Sigmoid colon (tissue), 4 donors: ENCODE measurements around the gene NTF4.
"Not testable (repeated sequence)": the region's sequence is repeated elsewhere in the genome, so short reads cannot be mapped to it uniquely, and the experiment has no call there.

Source experiments
- POLR2A ChIP-seq, 2 donors: fragments of 450-650 bp; IDR thresholded peaks; one replicate each; pipeline ENCODE4 v1.6.1; 2016; ENCODE audit warnings: antibody characterized with exemption in 2 of 2, mild to moderate bottlenecking in 2 of 2, moderate library complexity in 2 of 2
- POLR2AphosphoS5 ChIP-seq, 4 donors: sonication (generic); formaldehyde crosslinking; IDR thresholded peaks; one replicate each; pipeline ENCODE4 v1.6.1; 2017; ENCODE audit warnings: antibody characterized with exemption in 4 of 4
- TF ChIP-seq, protein P1 (sequence below), 4 experiments: fragments of 450-650 bp in 3 of 4; fragments of 200-600 bp in 1 of 4; IDR thresholded peaks; one replicate each; pipeline ENCODE4 v1.5.1; 2016 to 2019; ENCODE audit warnings: antibody characterized with exemption in 4 of 4, mild to moderate bottlenecking in 3 of 4, moderate library complexity in 2 of 4

- not testable (repeated sequence) for TF ChIP-seq POLR2AphosphoS5, POLR2A (IDR thresholded peaks at IDR 0.05)
- TF ChIP-seq, protein P1, sequence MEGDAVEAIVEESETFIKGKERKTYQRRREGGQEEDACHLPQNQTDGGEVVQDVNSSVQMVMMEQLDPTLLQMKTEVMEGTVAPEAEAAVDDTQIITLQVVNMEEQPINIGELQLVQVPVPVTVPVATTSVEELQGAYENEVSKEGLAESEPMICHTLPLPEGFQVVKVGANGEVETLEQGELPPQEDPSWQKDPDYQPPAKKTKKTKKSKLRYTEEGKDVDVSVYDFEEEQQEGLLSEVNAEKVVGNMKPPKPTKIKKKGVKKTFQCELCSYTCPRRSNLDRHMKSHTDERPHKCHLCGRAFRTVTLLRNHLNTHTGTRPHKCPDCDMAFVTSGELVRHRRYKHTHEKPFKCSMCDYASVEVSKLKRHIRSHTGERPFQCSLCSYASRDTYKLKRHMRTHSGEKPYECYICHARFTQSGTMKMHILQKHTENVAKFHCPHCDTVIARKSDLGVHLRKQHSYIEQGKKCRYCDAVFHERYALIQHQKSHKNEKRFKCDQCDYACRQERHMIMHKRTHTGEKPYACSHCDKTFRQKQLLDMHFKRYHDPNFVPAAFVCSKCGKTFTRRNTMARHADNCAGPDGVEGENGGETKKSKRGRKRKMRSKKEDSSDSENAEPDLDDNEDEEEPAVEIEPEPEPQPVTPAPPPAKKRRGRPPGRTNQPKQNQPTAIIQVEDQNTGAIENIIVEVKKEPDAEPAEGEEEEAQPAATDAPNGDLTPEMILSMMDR (IDR thresholded peaks at IDR 0.05) = not testable (repeated sequence)
These were observed 35.9 kb downstream of the NTF4 start for GRCh38 chr19:49028686-49029085.
